ENCODE measurements around the gene ITGB1BP1. TPM values are rescaled to one million over a fixed set of nuclear protein-coding genes. Genes with fewer than 3 reads are reported as not detected.

Gene ITGB1BP1
- total RNA-seq, 2 experiments from 2014 or later, result 54.0 to 102 TPM

DNA sequence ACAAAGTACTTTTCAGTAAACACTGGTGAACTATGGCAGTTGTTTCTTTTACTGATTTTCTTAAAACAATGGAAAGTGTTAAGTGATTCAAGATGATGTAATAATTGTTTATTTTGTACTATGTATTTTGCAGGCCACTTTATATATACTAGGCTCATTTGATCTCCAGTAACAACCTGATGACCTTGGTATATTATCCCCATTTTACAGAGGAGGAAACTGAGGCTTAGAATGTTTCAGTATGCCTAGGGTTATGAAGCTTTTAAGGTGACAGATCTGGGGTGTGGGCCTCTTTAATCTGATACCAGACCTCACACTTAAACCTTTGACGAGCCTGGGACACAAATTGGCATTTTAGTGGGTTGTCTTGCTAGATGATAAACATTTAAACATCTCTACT, 63.2 kb downstream of the ITGB1BP1 start:
- TF ChIP-seq, protein P1, sequence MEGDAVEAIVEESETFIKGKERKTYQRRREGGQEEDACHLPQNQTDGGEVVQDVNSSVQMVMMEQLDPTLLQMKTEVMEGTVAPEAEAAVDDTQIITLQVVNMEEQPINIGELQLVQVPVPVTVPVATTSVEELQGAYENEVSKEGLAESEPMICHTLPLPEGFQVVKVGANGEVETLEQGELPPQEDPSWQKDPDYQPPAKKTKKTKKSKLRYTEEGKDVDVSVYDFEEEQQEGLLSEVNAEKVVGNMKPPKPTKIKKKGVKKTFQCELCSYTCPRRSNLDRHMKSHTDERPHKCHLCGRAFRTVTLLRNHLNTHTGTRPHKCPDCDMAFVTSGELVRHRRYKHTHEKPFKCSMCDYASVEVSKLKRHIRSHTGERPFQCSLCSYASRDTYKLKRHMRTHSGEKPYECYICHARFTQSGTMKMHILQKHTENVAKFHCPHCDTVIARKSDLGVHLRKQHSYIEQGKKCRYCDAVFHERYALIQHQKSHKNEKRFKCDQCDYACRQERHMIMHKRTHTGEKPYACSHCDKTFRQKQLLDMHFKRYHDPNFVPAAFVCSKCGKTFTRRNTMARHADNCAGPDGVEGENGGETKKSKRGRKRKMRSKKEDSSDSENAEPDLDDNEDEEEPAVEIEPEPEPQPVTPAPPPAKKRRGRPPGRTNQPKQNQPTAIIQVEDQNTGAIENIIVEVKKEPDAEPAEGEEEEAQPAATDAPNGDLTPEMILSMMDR (conservative IDR thresholded peaks at IDR 0.05; ENCODE audit: low read length), result no peak
- TF ChIP-seq EZH2phosphoT487 (IDR thresholded peaks at IDR 0.05; ENCODE audit: borderline replicate concordance, low read depth, low read length), result no peak
- no TSS peak for BruUV-seq (replicated peaks)
- H4K20me1 ChIP-seq (ENCODE audit: insufficient read depth, low read length), result no peaks in the 10 kb centered on the region
- H3K4me2 ChIP-seq (ENCODE audit: low read length), result no peak overlapping the region
- no peak overlapping the region for H2AFZ ChIP-seq (ENCODE audit: low read length)
- no peaks in the 10 kb centered on the region for H3K79me2 ChIP-seq (ENCODE audit: insufficient read depth, low read depth, low read length)
- intact Hi-C loops (cut with micrococcal nuclease; ENCODE audit: unreplicated experiment), result no loop called here
- no peaks in the 10 kb centered on the region for H3K9me3 ChIP-seq (ENCODE audit: low read length)
- CTCF ChIA-PET (ENCODE audit: unreplicated experiment), result no interaction called here
- no peak overlapping the region for H3K27ac ChIP-seq (ENCODE audit: low read depth, low read length, poor library complexity, severe bottlenecking)
- no peak for DNase-seq (ENCODE audit: low spot score)
- POLR2A ChIA-PET, result no interaction called here
- no peaks in the 10 kb centered on the region for H3K9me2 ChIP-seq (ENCODE audit: insufficient read depth, low read length)
- no peak overlapping the region for H3K4me3 ChIP-seq (ENCODE audit: low read depth, low read length, poor library complexity, severe bottlenecking)
- H3K4me1 ChIP-seq (ENCODE audit: insufficient read depth, low read length, poor library complexity, severe bottlenecking), result peaks cover 5% of the 10 kb centered on the region
- no peaks in the 10 kb centered on the region for H3K36me3 ChIP-seq (ENCODE audit: insufficient read depth, low read length)

DNA sequence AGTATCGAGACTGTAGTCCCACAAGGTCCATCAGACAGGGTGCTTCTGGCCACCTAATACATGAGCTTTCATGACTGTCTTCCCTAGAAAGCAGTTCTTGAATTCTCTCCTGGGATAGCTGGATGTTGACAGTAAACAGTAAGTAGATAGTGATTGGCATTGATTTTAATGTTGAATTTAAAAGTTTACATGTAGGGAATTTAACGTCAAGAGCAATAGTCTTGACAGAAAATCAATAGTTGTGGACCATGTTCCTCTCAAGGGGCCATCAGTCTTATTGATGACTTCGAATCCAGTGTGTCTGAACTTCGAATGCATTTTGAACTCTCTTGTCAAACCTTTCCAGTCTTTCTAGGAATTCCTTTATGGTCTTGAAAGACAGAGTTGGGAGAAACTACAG, 63.9 kb downstream of the ITGB1BP1 start:
- Histone ChIP-seq H3K9me3 (ENCODE audit: low read length) (no peaks in the 10 kb centered on the region), H4K20me1 (ENCODE audit: insufficient read depth, low read length) (no peaks in the 10 kb centered on the region), H3K9me2 (ENCODE audit: insufficient read depth, low read length) (no peaks in the 10 kb centered on the region), H3K4me3 (ENCODE audit: low read depth, low read length, poor library complexity, severe bottlenecking) (no peak overlapping the region), H3K4me2 (ENCODE audit: low read length) (no peak overlapping the region), H3K27ac (ENCODE audit: low read depth, low read length, poor library complexity, severe bottlenecking) (no peak overlapping the region), H3K36me3 (ENCODE audit: insufficient read depth, low read length) (no peaks in the 10 kb centered on the region), H2AFZ (ENCODE audit: low read length) (no peak overlapping the region), H3K79me2 (ENCODE audit: insufficient read depth, low read depth, low read length) (no peaks in the 10 kb centered on the region), H3K4me1 (ENCODE audit: insufficient read depth, low read length, poor library complexity, severe bottlenecking) (peaks cover 5% of the 10 kb centered on the region)
- ChIA-PET POLR2A (no interaction called here), CTCF (ENCODE audit: unreplicated experiment) (no interaction called here)
- BruUV-seq (replicated peaks), result no TSS peak
- no peak for DNase-seq (ENCODE audit: low spot score)
- intact Hi-C loops (cut with micrococcal nuclease; ENCODE audit: unreplicated experiment), result no loop called here
- no peak for TF ChIP-seq EZH2phosphoT487 (IDR thresholded peaks at IDR 0.05; ENCODE audit: borderline replicate concordance, low read depth, low read length)
- TF ChIP-seq, protein P1 (conservative IDR thresholded peaks at IDR 0.05; ENCODE audit: low read length), result no peak

DNA sequence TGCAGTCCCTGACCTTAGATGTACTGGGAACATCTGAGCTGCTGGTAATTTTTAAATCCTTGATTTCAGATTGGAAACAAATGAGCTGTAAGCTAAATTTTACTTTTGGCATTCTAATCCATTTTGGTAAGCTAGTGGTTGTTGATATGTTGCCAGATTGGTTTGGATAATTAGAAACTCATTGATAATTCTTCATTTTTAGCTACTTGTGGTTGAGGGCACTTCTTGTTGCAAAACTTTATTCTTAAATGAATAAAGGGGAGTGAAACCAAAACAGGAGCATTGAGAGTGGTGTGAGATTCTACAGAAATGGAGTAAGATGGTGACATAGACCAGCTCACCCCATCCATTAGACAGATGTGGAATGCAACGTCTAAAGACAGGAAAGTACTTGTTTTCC, 64.5 kb downstream of the ITGB1BP1 start:
- ChIA-PET CTCF (ENCODE audit: unreplicated experiment) (no interaction called here), POLR2A (interaction anchor here (1.1 kb wide), 1 partner anchor 8 kb away, joined by 3 read pairs; no protein-coding TSS in a partner anchor)
- no peaks in the 10 kb centered on the region for H4K20me1 ChIP-seq (ENCODE audit: insufficient read depth, low read length)
- H3K9me3 ChIP-seq (ENCODE audit: low read length), result no peaks in the 10 kb centered on the region
- TF ChIP-seq EZH2phosphoT487 (IDR thresholded peaks at IDR 0.05; ENCODE audit: borderline replicate concordance, low read depth, low read length), result no peak
- TF ChIP-seq, protein P1 (conservative IDR thresholded peaks at IDR 0.05; ENCODE audit: low read length), result no peak
- H3K4me1 ChIP-seq (ENCODE audit: insufficient read depth, low read length, poor library complexity, severe bottlenecking), result peaks cover 5% of the 10 kb centered on the region
- no peak overlapping the region for H3K27ac ChIP-seq (ENCODE audit: low read depth, low read length, poor library complexity, severe bottlenecking)
- no peak overlapping the region for H3K4me3 ChIP-seq (ENCODE audit: low read depth, low read length, poor library complexity, severe bottlenecking)
- no peak overlapping the region for H3K4me2 ChIP-seq (ENCODE audit: low read length)
- H3K36me3 ChIP-seq (ENCODE audit: insufficient read depth, low read length), result no peaks in the 10 kb centered on the region
- no peaks in the 10 kb centered on the region for H3K9me2 ChIP-seq (ENCODE audit: insufficient read depth, low read length)
- intact Hi-C loops (cut with micrococcal nuclease; ENCODE audit: unreplicated experiment), result no loop called here
- H3K79me2 ChIP-seq (ENCODE audit: insufficient read depth, low read depth, low read length), result no peaks in the 10 kb centered on the region
- DNase-seq (ENCODE audit: low spot score), result no peak
- no TSS peak for BruUV-seq (replicated peaks)
- H2AFZ ChIP-seq (ENCODE audit: low read length), result no peak overlapping the region

All from OCI-LY7 (cell line).